NK-92 (cell line): Measurements from ENCODE around the gene CDH18.
"Not testable (repeated sequence)": the region's sequence is repeated elsewhere in the genome, so short reads cannot be mapped to it uniquely, and the experiment has no call there.

Experiments
- DNase-seq: peaks from one replicate; lab custom pipeline; 2025; ENCODE audit not compliant: unreplicated experiment; lab: John Stamatoyannopoulos, UW

Gene CDH18

DNA sequence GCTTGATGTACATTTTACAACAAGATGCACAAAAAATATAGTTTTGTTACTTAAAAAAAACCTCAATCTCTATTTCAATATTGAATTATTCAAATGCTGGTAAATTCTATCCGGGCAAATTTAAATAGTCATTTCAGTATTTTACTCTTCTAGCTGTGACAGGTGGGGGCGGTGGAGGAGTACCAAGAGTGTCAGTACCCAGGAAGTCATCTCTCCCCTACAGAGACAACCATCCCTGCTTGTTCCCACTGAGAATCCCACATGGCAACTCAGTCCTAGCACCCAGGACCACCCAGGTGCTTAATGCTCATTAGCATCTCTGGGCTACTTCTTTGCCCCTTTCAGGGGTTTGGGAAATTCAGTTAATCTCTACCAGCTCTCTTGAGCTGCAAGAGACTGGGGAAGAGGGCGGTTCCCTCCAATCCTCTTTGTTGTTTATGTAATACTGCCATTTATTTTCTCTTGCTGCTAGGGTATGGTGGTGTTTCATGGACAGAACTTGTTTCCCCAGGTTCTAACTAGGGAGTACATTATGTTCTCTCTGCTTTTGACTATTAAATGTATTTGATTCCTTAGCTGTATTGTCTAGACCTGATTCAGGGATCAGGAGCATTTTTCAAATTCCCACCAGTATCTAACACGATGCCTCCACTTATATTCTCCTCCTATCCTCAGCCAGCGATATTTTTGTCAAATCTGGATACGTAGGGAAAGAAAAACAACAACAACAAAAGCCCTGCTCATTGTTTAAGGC, 122.5 kb downstream of the CDH18 start:
- DNase-seq = no peak

DNA sequence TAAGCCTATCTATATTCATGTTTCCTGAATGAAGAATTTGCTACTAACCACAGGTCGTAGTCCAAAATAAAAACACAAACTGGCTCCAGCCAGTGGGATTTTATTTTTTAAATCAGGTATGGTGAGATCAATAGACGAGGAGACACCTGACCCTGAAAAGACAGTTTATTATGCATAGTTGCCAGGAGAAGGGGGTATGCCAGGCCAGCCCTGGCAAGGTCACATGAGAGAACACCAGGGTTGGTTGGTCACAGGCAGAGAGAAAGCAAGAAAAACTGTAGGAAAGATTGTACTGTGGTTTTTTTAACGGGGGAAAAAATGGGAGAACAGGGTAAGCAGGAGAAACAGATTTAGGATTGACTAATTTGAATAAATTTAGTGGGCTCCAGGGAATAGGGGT, 125.3 kb downstream of the CDH18 start:
- DNase-seq = no peak

DNA sequence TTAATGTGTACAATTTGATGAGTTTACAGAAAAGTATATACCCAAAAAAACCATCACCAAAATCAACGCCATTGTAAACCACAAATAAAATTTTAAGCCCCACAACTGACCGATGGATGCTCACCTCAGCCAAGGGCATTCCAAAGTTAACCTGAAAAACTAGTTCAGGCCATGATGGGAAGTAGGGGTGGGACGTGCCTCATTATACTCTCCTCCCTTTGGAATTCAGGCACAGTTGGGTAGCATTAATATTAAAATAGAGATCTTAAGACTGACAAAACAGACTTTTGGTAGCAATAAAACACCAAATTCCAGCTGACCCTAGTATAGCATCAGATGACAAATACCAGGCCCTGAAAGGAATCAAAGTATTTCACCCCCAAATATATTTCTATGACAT, 129.0 kb downstream of the CDH18 start:
- no peak for DNase-seq

DNA sequence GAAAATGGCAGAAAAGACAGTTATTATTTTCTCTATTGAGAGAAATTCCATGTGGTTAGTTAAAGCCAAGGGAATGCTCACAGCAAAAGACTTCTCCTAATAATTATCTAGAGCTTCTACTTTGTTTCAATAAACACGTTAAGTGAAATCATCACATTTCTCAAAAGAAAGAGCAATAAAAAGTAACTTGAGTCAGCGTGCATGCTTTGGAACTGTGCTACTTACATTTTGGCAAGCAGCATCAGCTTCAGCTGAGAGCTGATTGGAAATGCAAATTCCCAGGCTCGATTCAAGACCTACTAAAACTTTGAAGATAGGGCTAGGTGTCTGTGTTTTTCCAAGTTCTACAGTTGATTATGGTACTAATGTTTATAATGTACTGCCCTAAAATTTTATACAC, 132.1 kb downstream of the CDH18 start:
- no peak for DNase-seq

DNA sequence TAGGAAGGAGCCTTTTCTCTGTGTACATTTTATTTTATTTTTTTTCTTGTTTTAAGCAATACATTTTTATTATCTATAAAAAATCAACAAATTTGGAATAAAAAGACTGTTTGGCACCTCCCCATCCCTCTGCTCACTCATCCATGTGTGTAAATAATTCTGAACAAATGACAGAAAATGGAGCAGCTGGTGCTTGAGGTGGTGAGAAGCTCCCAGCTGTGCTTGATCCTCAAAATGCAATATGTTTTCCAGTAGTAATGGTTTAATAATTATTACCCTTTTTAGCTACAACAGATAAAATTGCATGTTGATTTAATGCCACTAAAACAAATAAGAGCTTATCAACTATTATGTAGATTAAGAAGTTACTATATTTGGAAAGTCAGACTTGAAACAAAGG, 132.5 kb downstream of the CDH18 start:
- no peak for DNase-seq

DNA sequence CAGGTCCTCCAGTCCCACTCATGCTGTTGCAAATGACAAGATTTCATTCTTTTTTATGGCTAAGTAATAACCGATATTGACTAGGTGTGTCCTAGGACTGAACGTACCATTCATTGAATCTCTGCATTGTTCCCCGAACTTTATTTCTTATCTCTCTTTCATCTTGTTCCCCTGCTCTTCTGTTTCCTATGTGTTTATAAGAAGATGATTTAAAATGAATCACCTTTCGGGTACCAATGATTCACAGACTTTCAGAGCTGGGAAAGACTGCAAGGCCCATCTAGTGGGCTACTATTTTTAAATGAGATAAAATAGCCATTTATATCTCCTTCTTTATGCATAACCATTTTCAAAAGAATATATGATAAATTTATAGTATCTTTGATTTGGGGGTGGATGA, 133.0 kb downstream of the CDH18 start:
- DNase-seq = no peak

DNA sequence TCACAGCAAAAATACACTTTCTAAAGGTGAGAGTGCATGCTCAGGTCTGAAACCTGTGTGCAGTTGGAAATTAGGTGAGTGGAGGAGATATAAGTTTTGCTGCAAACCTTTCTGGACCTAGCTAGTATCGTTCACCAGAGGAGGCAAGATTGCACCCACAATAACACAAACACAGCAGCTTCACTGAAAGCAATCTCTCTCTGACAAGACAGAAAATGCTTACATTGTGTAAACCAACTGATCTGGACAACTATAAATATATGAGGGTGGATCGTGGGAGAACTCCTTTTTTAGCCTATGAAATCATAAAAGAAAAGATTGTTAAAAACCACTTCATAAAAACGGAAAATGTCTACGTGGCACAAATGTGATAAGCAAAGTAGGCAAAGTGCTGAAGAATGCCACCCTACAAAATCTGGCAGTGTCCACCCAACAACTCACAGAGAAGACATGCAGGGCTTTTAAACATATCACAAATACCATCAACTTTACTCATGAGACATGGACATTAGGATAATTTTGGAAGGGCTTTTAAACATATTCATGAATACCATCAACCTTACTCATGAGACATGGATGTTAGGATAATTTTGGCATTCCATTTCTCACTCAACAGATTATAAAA, 134.3 kb downstream of the CDH18 start:
- DNase-seq = no peak

DNA sequence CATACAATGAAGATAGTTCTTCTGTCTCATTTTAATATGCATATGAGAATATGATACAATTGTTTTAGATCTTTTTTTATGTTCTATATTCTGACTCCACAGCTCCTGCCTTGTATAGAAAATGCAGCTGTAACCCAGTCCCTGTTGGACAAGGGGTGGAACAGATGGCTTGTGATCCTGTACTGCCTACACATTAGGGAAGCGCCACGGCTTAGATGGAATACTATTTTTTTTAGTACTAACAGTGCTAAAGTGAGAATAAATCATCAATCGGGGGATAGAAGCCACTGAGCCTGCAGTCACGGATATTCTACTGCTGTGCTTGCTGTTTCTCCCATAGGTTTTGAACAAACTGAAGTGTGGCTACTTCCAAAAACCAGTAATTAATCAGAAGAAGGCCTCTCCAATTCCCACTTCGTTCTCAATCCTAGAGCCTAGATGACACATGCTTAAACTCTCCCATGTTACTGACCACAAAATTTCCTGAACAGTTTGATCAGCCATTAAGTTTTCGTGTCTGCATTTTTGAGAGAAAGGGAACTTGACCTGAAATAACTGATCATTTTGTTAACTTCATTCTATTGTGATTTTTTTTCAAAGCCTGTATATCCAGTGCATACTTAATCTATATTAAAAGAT, 150.3 kb downstream of the CDH18 start:
- no peak for DNase-seq

DNA sequence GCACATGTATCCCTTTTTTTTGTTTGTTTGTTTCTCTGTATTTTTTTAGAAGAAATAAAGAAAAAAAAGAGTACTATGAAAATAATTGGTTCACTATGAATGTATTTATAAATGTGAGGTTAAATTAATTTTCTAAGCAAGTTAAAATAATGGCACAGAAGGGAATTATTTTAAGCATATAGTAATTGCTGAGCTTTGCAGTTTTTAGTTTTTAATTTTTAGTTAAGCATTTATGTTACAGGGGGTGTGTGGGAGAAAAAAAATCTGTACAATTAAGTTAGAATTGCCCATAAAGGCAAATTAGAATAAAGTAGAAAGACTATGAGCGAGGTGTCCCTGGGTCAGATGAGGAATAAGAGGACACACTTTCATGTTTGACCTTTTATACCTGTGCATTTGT, 152.6 kb downstream of the CDH18 start:
- DNase-seq = no peak

DNA sequence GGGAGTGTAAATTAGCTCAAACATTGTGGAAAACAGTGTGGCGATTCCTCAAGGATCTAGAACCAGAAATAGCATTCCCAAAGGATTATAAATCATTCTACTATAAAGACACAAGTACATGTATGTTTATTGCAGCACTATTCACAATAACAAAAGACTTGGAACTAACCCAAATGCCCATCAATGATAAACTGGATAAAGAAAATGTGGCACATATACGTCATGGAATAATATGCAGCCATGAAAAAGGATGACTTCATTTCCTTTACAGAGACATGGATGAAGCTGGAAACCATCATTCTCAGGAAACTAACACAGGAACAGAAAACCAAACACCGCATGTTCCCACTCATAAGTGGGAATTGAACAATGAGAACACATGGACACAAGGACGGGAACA, 175.3 kb downstream of the CDH18 start:
- DNase-seq = not testable (repeated sequence)

DNA sequence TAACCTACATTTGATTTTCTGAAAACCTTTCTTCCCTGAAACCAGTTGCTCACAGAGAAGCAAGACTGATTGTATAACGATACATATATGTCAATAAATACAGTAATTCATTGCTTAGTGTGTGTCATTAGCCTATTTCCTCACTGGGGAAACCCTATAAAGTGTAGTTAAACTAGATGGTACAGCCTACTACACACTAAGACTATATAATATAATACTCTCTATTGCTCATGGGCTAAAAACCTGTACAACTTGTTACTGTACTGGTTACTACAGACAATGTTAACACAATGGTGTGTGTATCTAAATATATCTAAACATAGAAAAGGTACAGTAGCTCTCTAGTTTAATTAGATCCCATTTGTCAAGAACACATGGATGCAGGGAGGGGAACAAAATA, 181.2 kb downstream of the CDH18 start:
- DNase-seq = no peak

DNA sequence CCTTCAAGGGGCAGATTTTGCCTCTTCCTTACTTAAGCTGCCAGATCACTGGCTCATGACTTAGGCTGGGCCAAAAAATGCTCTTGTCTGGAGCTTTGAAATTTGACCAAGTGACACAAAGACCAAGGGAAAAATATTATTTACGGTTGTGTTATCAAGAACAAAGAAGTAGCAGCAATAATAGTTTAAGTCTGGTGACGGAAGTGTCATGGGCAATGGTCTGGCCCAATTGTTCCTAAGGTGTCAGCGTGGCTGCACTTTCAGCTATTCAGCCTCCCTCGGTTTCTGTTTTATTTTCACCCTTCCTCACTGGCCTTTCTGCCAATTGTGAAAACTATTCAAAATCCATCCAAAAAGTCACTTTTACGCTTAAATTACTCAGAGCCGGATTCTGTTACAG, 185.3 kb downstream of the CDH18 start:
- no peak for DNase-seq

DNA sequence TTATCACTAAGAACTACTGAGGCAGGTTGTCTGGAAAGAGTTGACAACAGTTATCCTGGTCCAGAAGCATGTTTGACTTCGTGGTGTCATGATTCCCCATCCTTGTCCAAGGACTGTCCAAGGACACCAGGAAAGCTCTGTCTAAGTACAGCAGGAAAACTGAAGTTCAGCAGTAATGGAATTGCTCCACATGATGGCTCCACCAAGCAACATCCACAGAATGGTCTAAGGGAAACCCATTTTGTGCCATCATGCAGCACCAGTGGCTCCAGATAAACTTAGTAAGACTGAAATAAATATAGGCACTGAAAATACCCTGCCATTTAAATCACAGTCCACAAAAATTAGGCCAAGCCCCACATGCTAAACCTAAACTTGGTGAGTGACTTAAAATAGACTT, 192.8 kb downstream of the CDH18 start:
- no peak for DNase-seq

DNA sequence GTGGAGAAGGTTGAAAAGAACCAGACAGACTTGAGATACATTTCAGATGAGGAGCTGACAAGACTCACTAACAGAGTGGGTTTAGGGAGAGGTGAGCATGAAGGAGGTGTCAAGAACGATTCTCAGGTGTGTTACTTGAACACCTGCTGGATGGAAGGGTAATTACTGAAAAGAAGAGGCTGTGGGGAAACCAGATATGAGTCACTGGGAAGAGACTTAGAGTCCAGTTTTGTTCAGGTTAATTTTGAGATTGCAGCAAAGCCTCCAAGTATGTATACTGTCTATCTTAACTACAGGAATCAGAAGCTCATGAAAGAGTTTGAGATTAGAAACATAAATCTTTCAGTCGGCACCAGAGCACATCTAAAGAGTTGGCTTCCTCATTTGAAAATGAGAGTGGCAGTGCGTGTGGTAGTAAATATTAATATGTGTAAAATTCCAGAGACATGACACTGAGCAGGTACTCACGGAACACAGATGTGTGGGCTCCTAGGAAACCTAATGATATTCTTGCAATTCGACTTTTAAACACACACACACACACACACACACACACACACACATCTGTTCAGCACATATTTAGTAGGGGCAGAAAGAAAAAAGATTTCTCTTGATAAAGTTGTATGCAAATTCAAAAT, 197.1 kb downstream of the CDH18 start:
- no peak for DNase-seq

DNA sequence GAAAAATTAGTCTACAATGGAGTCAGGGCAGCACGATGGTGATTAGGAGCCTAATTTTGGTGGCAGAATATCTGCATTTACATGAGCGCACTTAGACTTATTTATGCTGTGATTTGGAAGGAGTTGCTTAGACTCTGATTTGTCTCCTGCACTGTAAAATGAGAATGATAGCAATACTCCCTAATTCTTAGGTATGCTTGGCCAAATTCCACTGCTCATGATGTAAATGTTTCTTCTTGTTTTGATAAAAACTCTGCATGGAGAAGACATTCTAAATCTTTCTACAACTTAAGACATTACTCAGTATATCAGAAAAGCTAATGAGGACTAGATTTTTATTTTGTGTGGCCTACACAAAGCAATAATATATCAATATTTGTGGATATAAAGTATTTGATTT, 205.4 kb downstream of the CDH18 start:
- DNase-seq = no peak

DNA sequence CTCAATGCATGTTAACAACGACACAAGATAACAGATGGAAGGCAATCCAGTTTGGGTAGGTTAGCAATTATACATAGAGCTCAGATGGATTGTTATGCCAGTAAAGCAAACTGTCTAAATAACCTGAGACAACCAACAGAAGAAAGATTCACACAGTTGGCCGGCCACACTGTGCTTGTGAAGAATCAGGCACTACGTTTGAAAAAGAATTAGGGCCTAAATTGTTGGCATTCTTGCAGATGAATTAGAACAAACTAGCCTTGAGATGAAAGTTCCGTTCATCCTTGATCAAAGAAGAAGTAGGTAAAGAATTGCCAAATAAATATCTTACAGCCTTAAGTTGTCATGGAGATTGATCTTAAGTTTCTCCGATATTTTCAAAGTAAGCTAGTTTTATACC, 210.6 kb downstream of the CDH18 start:
- no peak for DNase-seq

DNA sequence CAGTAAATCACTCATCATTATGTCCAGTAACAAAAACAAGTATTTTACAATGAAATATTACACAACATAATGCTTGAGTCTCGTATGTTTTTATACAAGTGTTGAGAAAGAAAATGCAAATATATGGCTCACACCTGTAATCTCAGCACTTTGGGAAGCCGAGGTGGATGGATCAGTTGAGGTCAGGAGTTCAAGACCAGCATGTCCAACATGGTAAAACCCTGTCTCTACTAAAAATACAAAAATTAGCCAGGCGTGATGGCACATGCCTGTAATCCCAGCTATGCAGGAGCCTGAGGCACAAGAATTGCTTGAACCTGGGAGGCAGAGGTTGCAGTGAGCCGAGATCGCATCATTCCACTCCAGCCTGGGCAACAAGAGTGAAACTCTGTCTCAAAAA, 211.1 kb downstream of the CDH18 start:
- not testable (repeated sequence) for DNase-seq

DNA sequence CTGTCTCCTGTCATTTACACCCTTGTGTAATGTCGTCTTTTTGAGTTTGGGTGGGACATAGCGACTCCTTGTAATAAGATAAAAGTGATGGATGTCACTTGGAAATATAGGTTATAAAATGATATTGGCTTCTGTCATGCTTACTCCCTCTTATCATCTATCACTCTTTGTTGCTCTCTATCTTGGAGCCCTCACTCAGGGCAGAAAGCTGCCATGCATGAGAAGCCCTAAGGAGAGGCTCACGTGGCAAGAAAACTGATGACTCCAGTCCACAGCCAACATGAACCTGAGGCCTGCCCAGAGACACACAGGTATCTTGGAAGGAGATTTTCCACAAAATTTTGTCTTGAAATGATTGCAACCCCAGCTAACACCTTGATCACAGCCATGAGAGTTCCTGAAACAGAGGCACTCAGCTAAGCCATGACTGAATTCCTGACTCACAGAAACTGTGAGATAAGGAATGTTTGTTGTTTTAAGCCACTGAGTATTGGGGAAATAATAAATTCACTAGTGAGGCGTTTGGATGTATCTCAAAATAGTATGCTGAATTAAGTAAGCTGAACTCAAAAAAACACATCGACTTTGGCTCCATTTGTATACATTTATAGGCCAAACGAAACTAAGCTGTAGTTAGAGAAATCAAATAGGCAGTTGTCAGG, 216.7 kb downstream of the CDH18 start:
- DNase-seq = no peak

DNA sequence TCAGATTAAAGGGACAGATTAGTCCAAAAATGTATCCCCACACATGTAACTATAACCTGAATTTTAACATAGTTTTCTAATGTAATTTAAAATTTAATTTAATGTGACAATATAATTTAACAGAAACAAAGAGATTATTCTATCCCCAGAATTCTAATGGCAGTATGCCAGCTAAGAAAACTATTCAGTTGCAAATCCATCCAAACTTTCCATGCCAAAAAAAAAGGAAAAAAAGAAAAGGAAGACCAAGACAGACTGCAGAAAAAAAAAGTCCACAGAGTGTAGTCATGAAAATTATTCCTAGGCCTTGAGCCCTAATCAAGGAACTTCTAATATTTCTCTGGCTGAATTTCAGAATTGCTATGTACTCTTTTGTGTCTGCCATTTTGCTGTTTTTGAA, 217.6 kb downstream of the CDH18 start:
- DNase-seq = no peak

DNA sequence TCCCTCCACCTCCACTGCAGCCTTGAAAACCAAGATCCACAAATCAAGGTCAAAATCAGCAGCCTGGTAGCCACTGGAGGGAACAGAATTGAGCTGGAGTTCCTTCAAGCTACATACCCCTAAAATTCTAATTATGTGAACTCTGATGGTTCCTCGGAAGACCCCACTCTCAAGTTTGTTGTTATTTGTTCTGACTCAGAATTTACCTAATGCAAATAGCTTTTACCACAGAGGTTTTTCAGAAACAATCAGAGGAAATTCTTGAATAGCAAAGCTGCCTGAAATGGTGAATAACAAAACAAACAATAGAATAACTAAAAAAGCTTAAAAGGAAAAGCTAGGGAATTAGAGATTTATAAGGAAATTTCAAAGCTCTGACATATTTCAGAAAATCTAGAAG, 220.0 kb downstream of the CDH18 start:
- no peak for DNase-seq

DNA sequence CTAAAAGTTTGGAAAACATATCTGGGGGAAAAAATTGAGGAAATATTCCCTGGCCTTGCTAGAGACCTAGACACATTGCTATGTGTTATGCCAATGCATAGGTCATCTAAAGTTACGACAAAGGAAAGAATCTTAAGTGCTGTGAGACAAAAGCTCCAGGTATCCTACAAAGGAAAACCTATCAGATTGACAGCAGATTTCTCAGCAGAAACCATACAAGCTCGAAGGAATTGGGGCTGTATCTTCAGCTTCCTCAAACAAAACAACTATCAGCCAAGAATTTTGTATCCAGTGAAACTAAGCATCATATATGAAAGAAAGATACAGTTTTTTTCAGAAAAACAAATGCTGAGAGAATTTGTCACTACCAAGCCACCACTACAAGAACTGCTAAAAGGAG, 234.4 kb downstream of the CDH18 start:
- DNase-seq = no peak

DNA sequence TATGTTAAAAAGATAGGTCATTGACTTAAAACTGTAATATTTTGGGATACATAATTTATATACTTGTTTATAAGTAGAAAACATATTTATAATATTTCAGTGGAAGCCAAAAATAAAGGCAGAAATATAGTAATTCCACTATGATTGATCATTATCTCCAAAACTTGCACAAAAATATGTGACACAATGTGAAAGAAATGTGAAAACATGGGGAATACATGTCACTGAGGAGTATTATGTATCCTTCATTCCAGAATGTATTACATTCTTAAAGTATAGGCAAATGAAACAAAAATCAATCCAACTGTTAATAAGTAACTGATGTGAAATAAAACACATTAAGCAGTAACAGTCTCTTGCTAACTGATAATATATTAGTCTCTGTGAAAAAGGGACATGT, 236.7 kb downstream of the CDH18 start:
- DNase-seq = no peak
